ENCODE data around the gene PRDM1. TPM values are rescaled to one million over a fixed set of nuclear protein-coding genes. Genes with fewer than 3 reads are reported as not detected.
A peak's percentile ranks its signal among the peaks of the same experiment; 100 is the strongest.

PRDM1 gene
- total RNA-seq, 1 experiment from 2014 or later = 0.11 TPM

DNA sequence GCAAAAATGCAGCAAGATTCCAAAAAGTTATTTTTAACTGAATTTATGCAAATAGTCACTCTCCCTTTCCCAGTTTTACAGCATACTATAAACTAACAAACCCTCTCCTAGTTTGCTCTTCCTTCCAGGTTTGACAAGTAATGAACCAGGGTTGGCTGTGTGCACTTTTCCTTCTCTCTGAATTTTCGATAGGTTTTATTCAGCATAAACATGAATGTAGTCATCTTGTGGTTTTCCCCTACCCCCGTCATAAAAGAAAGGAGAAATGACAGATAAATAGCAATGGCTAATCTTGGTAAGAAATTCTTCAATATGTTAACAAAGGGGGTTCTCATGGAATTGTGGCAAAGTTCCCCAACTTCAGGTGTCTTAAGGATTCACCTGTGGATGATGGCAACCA, 26.3 kb downstream of the PRDM1 start:
- no peak for DNase-seq
- no peaks in the 10 kb centered on the region for H4K20me1 ChIP-seq (ENCODE audit: insufficient read depth, low read depth, low read length)
- no peak overlapping the region for H2AFZ ChIP-seq (ENCODE audit: low read length)
- no peak overlapping the region for H3K4me2 ChIP-seq (ENCODE audit: low read depth, low read length, poor library complexity, severe bottlenecking)
- H3K9ac ChIP-seq (ENCODE audit: low read length) = no peak overlapping the region
- H3K27ac ChIP-seq (ENCODE audit: low read length) = no peak overlapping the region
- no peak overlapping the region for H3K4me3 ChIP-seq (ENCODE audit: low read length)
- H3K27me3 ChIP-seq (ENCODE audit: low read length) = no peaks in the 10 kb centered on the region; the same call in 1 of the 2 replicates
- H3K36me3 ChIP-seq (ENCODE audit: insufficient read depth, low read length) = no peaks in the 10 kb centered on the region
- no peaks in the 10 kb centered on the region for H3K9me3 ChIP-seq (ENCODE audit: low read length)
- no peaks in the 10 kb centered on the region for H3K79me2 ChIP-seq (ENCODE audit: low read length)
- H3K4me1 ChIP-seq (ENCODE audit: low read length) = no peaks in the 10 kb centered on the region
- no peaks in the 10 kb centered on the region for H3K9me2 ChIP-seq (replicated peaks; ENCODE audit: insufficient read depth, low read length)

DNA sequence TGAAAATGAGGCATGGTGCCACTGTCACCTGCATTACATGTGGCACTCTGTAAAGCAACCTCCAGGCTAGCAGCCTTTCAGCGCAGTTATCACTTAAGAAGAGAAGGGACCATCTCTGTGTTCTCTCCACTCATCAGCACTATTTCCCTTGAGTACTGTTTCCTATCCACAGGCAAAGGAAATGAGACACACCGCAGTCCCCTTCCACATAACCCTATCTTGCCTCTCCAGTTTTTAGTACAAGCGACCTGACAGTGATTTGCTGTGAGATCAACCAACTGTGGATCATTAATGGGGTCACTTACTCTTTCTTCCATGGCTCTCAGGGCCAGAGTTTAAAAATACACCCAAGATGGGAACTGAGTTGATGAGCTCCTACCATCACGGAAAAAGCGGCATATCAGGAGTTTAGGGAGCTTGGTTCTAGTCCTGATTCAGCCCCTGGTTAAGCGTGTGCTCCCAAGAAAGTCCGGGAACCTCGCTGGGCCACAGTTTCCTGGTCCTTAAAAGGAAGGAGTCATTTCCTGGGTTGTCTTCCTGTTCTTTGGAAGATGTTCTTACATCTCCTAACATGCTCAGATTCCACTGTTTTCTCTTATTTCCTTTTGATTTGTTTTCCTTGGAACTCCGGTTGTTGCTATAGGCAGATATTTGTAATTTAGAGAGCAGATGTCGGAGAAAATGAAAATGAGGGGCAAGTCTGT, 27.3 kb downstream of the PRDM1 start:
- Histone ChIP-seq H3K79me2 (ENCODE audit: low read length) (no peaks in the 10 kb centered on the region), H3K9me3 (ENCODE audit: low read length) (no peaks in the 10 kb centered on the region), H4K20me1 (ENCODE audit: insufficient read depth, low read depth, low read length) (no peaks in the 10 kb centered on the region), H3K9me2 (replicated peaks; ENCODE audit: insufficient read depth, low read length) (no peaks in the 10 kb centered on the region), H3K4me1 (ENCODE audit: low read length) (no peaks in the 10 kb centered on the region), H3K4me3 (ENCODE audit: low read length) (no peak overlapping the region), H3K4me2 (ENCODE audit: low read depth, low read length, poor library complexity, severe bottlenecking) (no peak overlapping the region), H3K27ac (ENCODE audit: low read length) (no peak overlapping the region), H2AFZ (ENCODE audit: low read length) (no peak overlapping the region), H3K9ac (ENCODE audit: low read length) (no peak overlapping the region), H3K36me3 (ENCODE audit: insufficient read depth, low read length) (no peaks in the 10 kb centered on the region), H3K27me3 (ENCODE audit: low read length) (no peaks in the 10 kb centered on the region; the same call in 1 of the 2 replicates)
- DNase-seq = no peak

GRCh38 chr6:106114492-106114891, 28.4 kb downstream of the PRDM1 start:
- Histone ChIP-seq H3K4me3 (ENCODE audit: low read length) (no peak overlapping the region), H3K27ac (ENCODE audit: low read length) (no peak overlapping the region), H3K4me2 (ENCODE audit: low read depth, low read length, poor library complexity, severe bottlenecking) (no peak overlapping the region), H3K79me2 (ENCODE audit: low read length) (no peaks in the 10 kb centered on the region), H3K4me1 (ENCODE audit: low read length) (no peaks in the 10 kb centered on the region), H4K20me1 (ENCODE audit: insufficient read depth, low read depth, low read length) (no peaks in the 10 kb centered on the region), H2AFZ (ENCODE audit: low read length) (peak overlapping the region; percentile 46; the same call in 1 of the 2 replicates), H3K27me3 (ENCODE audit: low read length) (no peaks in the 10 kb centered on the region; the same call in 1 of the 2 replicates), H3K9ac (ENCODE audit: low read length) (no peak overlapping the region), H3K9me3 (ENCODE audit: low read length) (no peaks in the 10 kb centered on the region), H3K36me3 (ENCODE audit: insufficient read depth, low read length) (no peaks in the 10 kb centered on the region), H3K9me2 (replicated peaks; ENCODE audit: insufficient read depth, low read length) (no peaks in the 10 kb centered on the region)
- no peak for DNase-seq

- no peaks in the 10 kb centered on the region for H3K9me3 ChIP-seq (ENCODE audit: low read length)
- no peak overlapping the region for H3K4me3 ChIP-seq (ENCODE audit: low read length)
- H3K27ac ChIP-seq (ENCODE audit: low read length) = no peak overlapping the region
- H3K9ac ChIP-seq (ENCODE audit: low read length) = no peak overlapping the region
- H3K9me2 ChIP-seq (replicated peaks; ENCODE audit: insufficient read depth, low read length) = no peaks in the 10 kb centered on the region
- H3K27me3 ChIP-seq (ENCODE audit: low read length) = no peaks in the 10 kb centered on the region; the same call in 1 of the 2 replicates
- H3K36me3 ChIP-seq (ENCODE audit: insufficient read depth, low read length) = no peaks in the 10 kb centered on the region
- no peaks in the 10 kb centered on the region for H4K20me1 ChIP-seq (ENCODE audit: insufficient read depth, low read depth, low read length)
- H2AFZ ChIP-seq (ENCODE audit: low read length) = no peak overlapping the region
- no peaks in the 10 kb centered on the region for H3K79me2 ChIP-seq (ENCODE audit: low read length)
- no peaks in the 10 kb centered on the region for H3K4me1 ChIP-seq (ENCODE audit: low read length)
- DNase-seq = no peak
- no peak overlapping the region for H3K4me2 ChIP-seq (ENCODE audit: low read depth, low read length, poor library complexity, severe bottlenecking)
These were observed 29.1 kb downstream of the PRDM1 start for GRCh38 chr6:106115286-106115685.

DNA sequence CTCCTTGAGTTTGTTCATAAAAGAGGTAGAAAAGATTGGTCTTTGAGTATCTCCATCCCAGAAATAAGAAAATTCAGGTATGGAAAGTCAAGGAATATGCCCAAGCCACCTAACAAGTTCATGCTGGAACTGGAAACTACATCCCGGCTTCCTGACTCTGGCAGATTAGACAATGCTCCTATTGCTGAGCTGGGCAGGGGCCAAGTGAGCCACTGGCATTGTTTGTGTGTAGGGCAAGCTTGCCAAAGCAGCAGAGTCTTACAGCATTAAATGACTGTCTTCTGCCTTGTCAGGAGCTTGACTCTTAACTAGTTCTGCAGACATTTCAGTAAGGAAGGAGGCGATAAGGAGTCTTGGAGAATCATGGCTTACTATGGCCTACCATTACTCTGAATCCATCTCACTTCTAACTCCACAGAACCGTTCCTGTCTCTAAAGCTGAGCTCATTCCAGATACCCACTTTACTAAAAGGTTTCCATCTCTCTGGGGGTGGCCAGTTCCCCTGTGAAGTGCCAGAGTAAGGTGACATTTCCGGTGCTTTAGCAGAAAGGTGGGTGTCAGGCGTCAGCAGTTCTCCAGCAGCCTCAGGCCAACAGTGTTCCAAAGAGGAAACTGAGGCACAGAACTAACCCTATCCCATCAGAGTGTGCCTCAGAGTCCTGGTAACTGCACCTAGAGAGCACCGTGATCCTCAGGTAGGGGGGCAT, 30.1 kb downstream of the PRDM1 start:
- Histone ChIP-seq H3K27me3 (ENCODE audit: low read length) (no peaks in the 10 kb centered on the region; the same call in 1 of the 2 replicates), H3K4me3 (ENCODE audit: low read length) (no peak overlapping the region), H3K4me2 (ENCODE audit: low read depth, low read length, poor library complexity, severe bottlenecking) (no peak overlapping the region), H3K4me1 (ENCODE audit: low read length) (no peaks in the 10 kb centered on the region), H2AFZ (ENCODE audit: low read length) (no peak overlapping the region), H3K9ac (ENCODE audit: low read length) (no peak overlapping the region), H3K9me2 (replicated peaks; ENCODE audit: insufficient read depth, low read length) (no peaks in the 10 kb centered on the region), H4K20me1 (ENCODE audit: insufficient read depth, low read depth, low read length) (no peaks in the 10 kb centered on the region), H3K79me2 (ENCODE audit: low read length) (no peaks in the 10 kb centered on the region), H3K36me3 (ENCODE audit: insufficient read depth, low read length) (no peaks in the 10 kb centered on the region), H3K9me3 (ENCODE audit: low read length) (no peaks in the 10 kb centered on the region), H3K27ac (ENCODE audit: low read length) (no peak overlapping the region)
- DNase-seq = no peak

GRCh38 chr6:106117579-106117978, 31.4 kb downstream of the PRDM1 start:
- Histone ChIP-seq H3K27me3 (ENCODE audit: low read length) (no peaks in the 10 kb centered on the region; the same call in 1 of the 2 replicates), H3K9ac (ENCODE audit: low read length) (no peak overlapping the region), H4K20me1 (ENCODE audit: insufficient read depth, low read depth, low read length) (no peaks in the 10 kb centered on the region), H3K9me2 (replicated peaks; ENCODE audit: insufficient read depth, low read length) (no peaks in the 10 kb centered on the region), H3K36me3 (ENCODE audit: insufficient read depth, low read length) (no peaks in the 10 kb centered on the region), H3K27ac (ENCODE audit: low read length) (no peak overlapping the region), H2AFZ (ENCODE audit: low read length) (no peak overlapping the region), H3K9me3 (ENCODE audit: low read length) (no peaks in the 10 kb centered on the region), H3K4me2 (ENCODE audit: low read depth, low read length, poor library complexity, severe bottlenecking) (no peak overlapping the region), H3K4me1 (ENCODE audit: low read length) (no peaks in the 10 kb centered on the region), H3K4me3 (ENCODE audit: low read length) (no peak overlapping the region), H3K79me2 (ENCODE audit: low read length) (no peaks in the 10 kb centered on the region)
- DNase-seq = no peak

GRCh38 chr6:106118835-106119431, 32.8 kb downstream of the PRDM1 start:
- Histone ChIP-seq H2AFZ (ENCODE audit: low read length) (no peak overlapping the region), H3K4me2 (ENCODE audit: low read depth, low read length, poor library complexity, severe bottlenecking) (no peak overlapping the region), H3K36me3 (ENCODE audit: insufficient read depth, low read length) (no peaks in the 10 kb centered on the region), H3K9ac (ENCODE audit: low read length) (no peak overlapping the region), H3K27ac (ENCODE audit: low read length) (no peak overlapping the region), H3K79me2 (ENCODE audit: low read length) (no peaks in the 10 kb centered on the region), H4K20me1 (ENCODE audit: insufficient read depth, low read depth, low read length) (no peaks in the 10 kb centered on the region), H3K4me1 (ENCODE audit: low read length) (no peaks in the 10 kb centered on the region), H3K9me2 (replicated peaks; ENCODE audit: insufficient read depth, low read length) (no peaks in the 10 kb centered on the region), H3K9me3 (ENCODE audit: low read length) (no peaks in the 10 kb centered on the region), H3K27me3 (ENCODE audit: low read length) (no peaks in the 10 kb centered on the region; the same call in 1 of the 2 replicates), H3K4me3 (ENCODE audit: low read length) (no peak overlapping the region)
- DNase-seq = no peak

- no peaks in the 10 kb centered on the region for H3K9me2 ChIP-seq (replicated peaks; ENCODE audit: insufficient read depth, low read length)
- no peak overlapping the region for H2AFZ ChIP-seq (ENCODE audit: low read length)
- no peaks in the 10 kb centered on the region for H3K79me2 ChIP-seq (ENCODE audit: low read length)
- no peaks in the 10 kb centered on the region for H4K20me1 ChIP-seq (ENCODE audit: insufficient read depth, low read depth, low read length)
- no peaks in the 10 kb centered on the region for H3K9me3 ChIP-seq (ENCODE audit: low read length)
- no peaks in the 10 kb centered on the region for H3K4me1 ChIP-seq (ENCODE audit: low read length)
- H3K9ac ChIP-seq (ENCODE audit: low read length) = no peak overlapping the region
- no peak overlapping the region for H3K4me2 ChIP-seq (ENCODE audit: low read depth, low read length, poor library complexity, severe bottlenecking)
- no peaks in the 10 kb centered on the region for H3K36me3 ChIP-seq (ENCODE audit: insufficient read depth, low read length)
- no peaks in the 10 kb centered on the region; the same call in 1 of the 2 replicates for H3K27me3 ChIP-seq (ENCODE audit: low read length)
- H3K4me3 ChIP-seq (ENCODE audit: low read length) = no peak overlapping the region
- no peak overlapping the region for H3K27ac ChIP-seq (ENCODE audit: low read length)
- DNase-seq = no peak
These were observed 33.4 kb downstream of the PRDM1 start for GRCh38 chr6:106119546-106119945.
